Chondrocyte (in vitro differentiated cells): ENCODE data around the gene HBZ. TPM values are rescaled to one million over a fixed set of nuclear protein-coding genes. Genes with fewer than 3 reads are reported as not detected.

Experiments used
- DNase-seq: peaks from one replicate; pipeline ENCODE4 v3.0.0; 2021; ENCODE audit warnings: mixed read lengths, low spot score
- H3K27ac Mint-ChIP-seq: one replicate; pipeline ENCODE4 v1.8.0; 2021; ENCODE audit warnings: mild to moderate bottlenecking, moderate library complexity, mixed read lengths; ENCODE audit not compliant: unreplicated experiment
- H3K27me3 Mint-ChIP-seq: 2 replicates; pipeline ENCODE4 v1.8.0; 2021; ENCODE audit warnings: low read depth, mixed read lengths
- H3K36me3 Mint-ChIP-seq: 2 replicates; pipeline ENCODE4 v1.8.0; 2021; ENCODE audit warnings: low read depth, mixed read lengths
- H3K4me1 Mint-ChIP-seq: 2 replicates; pipeline ENCODE4 v1.8.0; 2021; ENCODE audit warnings: low read depth, mild to moderate bottlenecking, mixed read lengths
- H3K4me3 Mint-ChIP-seq: one replicate; pipeline ENCODE4 v1.8.0; 2021; ENCODE audit warnings: mild to moderate bottlenecking, moderate library complexity, mixed read lengths; ENCODE audit not compliant: unreplicated experiment
- H3K9me3 Mint-ChIP-seq: 2 replicates; pipeline ENCODE4 v1.8.0; 2021; ENCODE audit warnings: low read depth, mixed read lengths
- CTCF ChIP-seq: fragments of 200-600 bp; sonication (generic); IDR thresholded peaks from 2 replicates; pipeline ENCODE4 v1.5.0; 2021; ENCODE audit warnings: antibody characterized with exemption, mild to moderate bottlenecking, moderate library complexity
- total RNA-seq: library from RNA; stranded (reverse); gene quantifications from 3 replicates; pipeline ENCODE4 v1.2.1, GENCODE V29; 2021

The HBZ gene
- total RNA-seq, 1 donor from 2014 or later: not detected

GRCh38 chr16:189604-190186 lies 37.3 kb downstream of the HBZ start:
- Mint-ChIP-seq H3K36me3 (peaks cover 38% of the 10 kb centered on the region), H3K4me3 (no peak overlapping the region), H3K27me3 (no peaks in the 10 kb centered on the region), H3K4me1 (no peaks in the 10 kb centered on the region), H3K9me3 (no peaks in the 10 kb centered on the region), H3K27ac (no peak overlapping the region)
- no peak for DNase-seq
- no peak for TF ChIP-seq CTCF

- Mint-ChIP-seq H3K4me1 (no peaks in the 10 kb centered on the region), H3K27ac (peak overlapping the region; percentile 47), H3K27me3 (no peaks in the 10 kb centered on the region), H3K9me3 (no peaks in the 10 kb centered on the region), H3K36me3 (peaks cover 40% of the 10 kb centered on the region), H3K4me3 (no peak overlapping the region)
- TF ChIP-seq CTCF: no peak
- DNase-seq: no peak
Measured at GRCh38 chr16:191831-192230, 39.4 kb downstream of the HBZ start.

- peaks cover 45% of the 10 kb centered on the region for H3K36me3 Mint-ChIP-seq
- DNase-seq: no peak
- no peak for TF ChIP-seq CTCF
- no peaks in the 10 kb centered on the region for H3K9me3 Mint-ChIP-seq
- H3K4me3 Mint-ChIP-seq: no peak overlapping the region
- no peaks in the 10 kb centered on the region for H3K27me3 Mint-ChIP-seq
- H3K27ac Mint-ChIP-seq: no peak overlapping the region
- no peaks in the 10 kb centered on the region for H3K4me1 Mint-ChIP-seq
Measured at GRCh38 chr16:192686-193085, 40.2 kb downstream of the HBZ start.

GRCh38 chr16:193441-193840 lies 41.0 kb downstream of the HBZ start:
- H3K27me3 Mint-ChIP-seq: no peaks in the 10 kb centered on the region
- peaks cover 48% of the 10 kb centered on the region for H3K36me3 Mint-ChIP-seq
- H3K27ac Mint-ChIP-seq: no peak overlapping the region
- DNase-seq: no peak
- no peak for TF ChIP-seq CTCF
- no peaks in the 10 kb centered on the region for H3K9me3 Mint-ChIP-seq
- no peak overlapping the region for H3K4me3 Mint-ChIP-seq
- H3K4me1 Mint-ChIP-seq: no peaks in the 10 kb centered on the region

GRCh38 chr16:194516-194915 lies 42.1 kb downstream of the HBZ start:
- no peaks in the 10 kb centered on the region for H3K4me1 Mint-ChIP-seq
- DNase-seq: no peak
- H3K36me3 Mint-ChIP-seq: peaks cover 43% of the 10 kb centered on the region
- no peaks in the 10 kb centered on the region for H3K9me3 Mint-ChIP-seq
- H3K4me3 Mint-ChIP-seq: no peak overlapping the region
- no peak for TF ChIP-seq CTCF
- H3K27ac Mint-ChIP-seq: no peak overlapping the region
- no peaks in the 10 kb centered on the region for H3K27me3 Mint-ChIP-seq
